Trophoblast cell (in vitro differentiated cells and primary cell): ENCODE measurements around the gene ADRA2A.

Source experiments
- DNase-seq, 2 donors: peaks; one replicate each; pipeline ENCODE4 v3.0.0-alpha.2; 2016
- H2AFZ ChIP-seq: 2 replicates; pipeline ENCODE4 v1.6.1; 2013; ENCODE audit warnings: low read length, moderate library complexity, mild to moderate bottlenecking; ENCODE audit not compliant: insufficient read depth, poor library complexity
- H2AK5ac ChIP-seq: 2 replicates; pipeline ENCODE4 v1.6.1; 2013; ENCODE audit warnings: mild to moderate bottlenecking, low read length
- H2BK120ac ChIP-seq: 2 replicates; pipeline ENCODE4 v1.6.1; 2013; ENCODE audit warnings: low read length, mild to moderate bottlenecking, moderate library complexity; ENCODE audit not compliant: insufficient read depth, poor library complexity
- H2BK12ac ChIP-seq: 2 replicates; pipeline ENCODE4 v1.6.1; 2013; ENCODE audit warnings: mild to moderate bottlenecking, low read length, moderate library complexity
- H2BK5ac ChIP-seq: 2 replicates; pipeline ENCODE4 v1.6.1; 2013; ENCODE audit warnings: low read length, low read depth, moderate library complexity, mild to moderate bottlenecking; ENCODE audit not compliant: poor library complexity
- H3K14ac ChIP-seq: 2 replicates; pipeline ENCODE4 v1.6.1; 2013; ENCODE audit warnings: mild to moderate bottlenecking, low read length
- H3K18ac ChIP-seq: 2 replicates; pipeline ENCODE4 v1.6.1; 2013; ENCODE audit warnings: mild to moderate bottlenecking, low read length
- H3K23ac ChIP-seq: 2 replicates; pipeline ENCODE4 v1.6.1; 2013; ENCODE audit warnings: low read length
- H3K27ac ChIP-seq: 2 replicates; pipeline ENCODE4 v1.5.1; 2013; ENCODE audit warnings: low read depth, mild to moderate bottlenecking, inconsistent platforms, low read length, moderate library complexity
- H3K27me3 ChIP-seq: 2 replicates; pipeline ENCODE4 v1.6.1; 2013; ENCODE audit warnings: inconsistent platforms, mild to moderate bottlenecking, low read length, moderate library complexity; ENCODE audit not compliant: insufficient read depth
- H3K36me3 ChIP-seq, 2 experiments: 1 replicate in 1 of 2; 2 replicates in 1 of 2; pipeline ENCODE4 v1.6.1; 2013; ENCODE audit warnings: low read length in 2 of 2, mild to moderate bottlenecking in 2 of 2, moderate library complexity in 1 of 2; ENCODE audit not compliant: insufficient read depth in 2 of 2, control insufficient read depth in 1 of 2
- H3K4ac ChIP-seq: 2 replicates; pipeline ENCODE4 v1.6.1; 2013; ENCODE audit warnings: low read depth, mild to moderate bottlenecking, low read length, moderate library complexity
- H3K4me1 ChIP-seq, 2 experiments: 1 replicate in 1 of 2; 2 replicates in 1 of 2; pipeline ENCODE4 v1.6.1; 2013; ENCODE audit warnings: low read length in 2 of 2, mild to moderate bottlenecking in 2 of 2, moderate library complexity in 1 of 2; ENCODE audit not compliant: insufficient read depth in 2 of 2, control insufficient read depth in 1 of 2
- H3K4me2 ChIP-seq: 2 replicates; pipeline ENCODE4 v1.6.1; 2013; ENCODE audit warnings: inconsistent platforms, mild to moderate bottlenecking, low read length, moderate library complexity
- H3K4me3 ChIP-seq: 2 replicates; pipeline ENCODE4 v1.5.1; 2013; ENCODE audit warnings: mild to moderate bottlenecking, low read depth, low read length, inconsistent platforms
- H3K79me1 ChIP-seq: one replicate; pipeline ENCODE4 v1.6.1; 2013; ENCODE audit warnings: low read length
- H3K79me2 ChIP-seq: 2 replicates; pipeline ENCODE4 v1.6.1; 2013; ENCODE audit warnings: low read length, mild to moderate bottlenecking; ENCODE audit not compliant: control insufficient read depth, insufficient read depth, poor library complexity
- H3K9ac ChIP-seq: 2 replicates; pipeline ENCODE4 v1.6.1; 2013; ENCODE audit warnings: mild to moderate bottlenecking, low read length
- H3K9me3 ChIP-seq: 2 replicates; pipeline ENCODE4 v1.6.1; 2013; ENCODE audit warnings: low read depth, mild to moderate bottlenecking, control low read depth, inconsistent platforms, low read length; ENCODE audit not compliant: insufficient read depth
- H4K12ac ChIP-seq: 2 replicates; pipeline ENCODE4 v1.6.1; 2013; ENCODE audit warnings: low read depth, mild to moderate bottlenecking, low read length, moderate library complexity
- H4K8ac ChIP-seq: 2 replicates; pipeline ENCODE4 v1.6.1; 2013; ENCODE audit warnings: low read depth, mild to moderate bottlenecking, low read length, moderate library complexity
- H4K91ac ChIP-seq: one replicate; pipeline ENCODE4 v1.6.1; 2013; ENCODE audit warnings: low read depth, mild to moderate bottlenecking, low read length, moderate library complexity
- WGBS: extraction: QIAGEN DNeasy Blood & Tissue Kit; methylation state at CpG from one replicate; pipeline ENCODE4 v1.1.7; 2013; ENCODE audit warnings: missing lambda C conversion rate; ENCODE audit not compliant: insufficient read length, insufficient coverage; ENCODE audit errors: extremely low coverage; 5-methylcytosine and 5-hydroxymethylcytosine counted together

The ADRA2A gene

DNA sequence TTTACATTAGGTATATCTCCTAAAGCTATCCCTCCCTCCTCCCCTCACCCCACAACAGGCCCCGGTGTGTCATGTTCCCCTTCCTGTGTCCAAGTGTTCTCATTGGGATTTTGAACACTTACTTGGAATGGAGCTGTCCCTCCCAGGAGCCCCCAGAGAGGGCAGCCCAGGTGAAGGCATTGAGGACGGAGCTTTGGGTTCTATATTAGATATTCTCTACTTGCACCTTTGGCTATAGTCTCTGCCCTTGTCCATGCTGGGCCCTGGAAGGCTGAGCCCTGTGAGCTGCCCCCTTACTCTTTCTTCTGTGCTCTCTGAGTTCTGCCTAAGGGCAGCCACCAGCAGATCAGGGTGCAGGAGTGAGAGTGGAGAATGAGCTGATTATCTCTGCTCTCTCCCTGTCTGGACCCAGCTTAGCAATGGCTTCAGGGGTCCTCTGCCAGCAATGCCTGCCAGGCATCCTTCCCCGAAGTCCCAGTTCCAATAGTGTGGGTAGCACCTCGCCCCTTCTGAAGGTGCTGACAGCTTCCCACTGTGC lies 11.2 kb downstream of the ADRA2A start:
- Histone ChIP-seq H3K23ac (no peak overlapping the region), H2AK5ac (no peak overlapping the region), H3K27ac (no peak overlapping the region), H4K8ac (no peak overlapping the region), H3K18ac (no peak overlapping the region), H3K4ac (no peak overlapping the region), H4K12ac (no peak overlapping the region), H3K4me2 (no peak overlapping the region), H3K14ac (no peak overlapping the region), H3K27me3 (no peaks in the 10 kb centered on the region), H3K4me1 (no peaks in the 10 kb centered on the region), H4K91ac (no peak overlapping the region), H3K9me3 (no peaks in the 10 kb centered on the region), H3K79me2 (no peaks in the 10 kb centered on the region), H3K9ac (no peak overlapping the region), H3K79me1 (no peaks in the 10 kb centered on the region), H3K4me3 (no peak overlapping the region), H2BK12ac (no peak overlapping the region), H2BK5ac (no peak overlapping the region), H2BK120ac (no peak overlapping the region), H3K36me3 (no peaks in the 10 kb centered on the region), H2AFZ (no peak overlapping the region)
- no CpG with 5 or more reads among the region's 4 CpGs for WGBS
- DNase-seq: no peak

DNA sequence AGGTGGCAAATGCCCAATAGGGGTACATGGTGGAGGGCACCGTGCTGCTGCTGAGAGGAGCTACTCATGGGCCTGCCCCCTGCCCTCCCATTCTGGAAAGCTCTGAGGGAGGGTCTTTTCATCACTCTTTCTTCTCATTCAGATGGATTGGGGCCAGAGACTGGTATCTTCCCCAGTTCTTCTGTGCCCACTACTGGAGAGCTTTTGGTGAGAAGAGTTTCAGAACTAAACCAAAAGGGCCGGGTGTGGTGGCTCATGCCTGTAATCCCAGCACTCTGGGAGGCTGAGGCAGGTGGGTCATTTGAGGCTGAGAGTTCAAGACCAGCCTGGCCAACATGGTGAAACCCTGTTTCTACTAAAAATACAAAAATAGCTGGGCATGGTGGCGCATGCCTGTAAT lies 12.5 kb downstream of the ADRA2A start:
- H3K23ac ChIP-seq: no peak overlapping the region
- H3K9me3 ChIP-seq: no peaks in the 10 kb centered on the region
- no peak overlapping the region for H3K4ac ChIP-seq
- H4K12ac ChIP-seq: no peak overlapping the region
- H3K4me1 ChIP-seq: no peaks in the 10 kb centered on the region
- no peaks in the 10 kb centered on the region for H3K79me1 ChIP-seq
- H2BK120ac ChIP-seq: no peak overlapping the region
- no peak overlapping the region for H2BK5ac ChIP-seq
- no peak for DNase-seq
- H3K36me3 ChIP-seq: no peaks in the 10 kb centered on the region
- no peak overlapping the region for H3K4me2 ChIP-seq
- no peaks in the 10 kb centered on the region for H3K27me3 ChIP-seq
- H3K18ac ChIP-seq: no peak overlapping the region
- H3K27ac ChIP-seq: no peak overlapping the region
- H4K91ac ChIP-seq: no peak overlapping the region
- H3K14ac ChIP-seq: no peak overlapping the region
- H3K79me2 ChIP-seq: no peaks in the 10 kb centered on the region
- H2BK12ac ChIP-seq: no peak overlapping the region
- H2AFZ ChIP-seq: no peak overlapping the region
- no peak overlapping the region for H4K8ac ChIP-seq
- H3K4me3 ChIP-seq: no peak overlapping the region
- whole genome bisulfite sequencing: no CpG with 5 or more reads among the region's 3 CpGs
- H2AK5ac ChIP-seq: no peak overlapping the region
- no peak overlapping the region for H3K9ac ChIP-seq

GRCh38 chr10:111091833-111092232 lies 15.0 kb downstream of the ADRA2A start:
- Histone ChIP-seq H3K4ac (no peak overlapping the region), H2BK120ac (no peak overlapping the region), H4K8ac (no peak overlapping the region), H3K36me3 (no peaks in the 10 kb centered on the region), H3K23ac (no peak overlapping the region), H3K79me2 (no peaks in the 10 kb centered on the region), H2AFZ (no peak overlapping the region), H3K9ac (no peak overlapping the region), H3K4me2 (no peak overlapping the region), H2BK12ac (no peak overlapping the region), H3K4me3 (no peak overlapping the region), H3K9me3 (no peaks in the 10 kb centered on the region), H3K27me3 (no peaks in the 10 kb centered on the region), H3K27ac (no peak overlapping the region), H4K91ac (no peak overlapping the region), H3K79me1 (no peaks in the 10 kb centered on the region), H2AK5ac (no peak overlapping the region), H3K4me1 (no peaks in the 10 kb centered on the region), H2BK5ac (no peak overlapping the region), H3K18ac (no peak overlapping the region), H4K12ac (no peak overlapping the region), H3K14ac (no peak overlapping the region)
- WGBS: no CpG with 5 or more reads among the region's 7 CpGs
- DNase-seq: no peak

- Histone ChIP-seq H2BK5ac (no peak overlapping the region), H2AK5ac (no peak overlapping the region), H3K4ac (no peak overlapping the region), H3K18ac (no peak overlapping the region), H3K27me3 (no peaks in the 10 kb centered on the region), H4K91ac (no peak overlapping the region), H3K14ac (no peak overlapping the region), H3K4me1 (no peaks in the 10 kb centered on the region), H3K9me3 (peaks cover 2% of the 10 kb centered on the region), H4K8ac (no peak overlapping the region), H2AFZ (no peak overlapping the region), H3K79me1 (no peaks in the 10 kb centered on the region), H3K79me2 (no peaks in the 10 kb centered on the region), H3K9ac (no peak overlapping the region), H3K4me3 (no peak overlapping the region), H2BK120ac (no peak overlapping the region), H3K36me3 (no peaks in the 10 kb centered on the region), H4K12ac (no peak overlapping the region), H3K23ac (no peak overlapping the region), H3K27ac (no peak overlapping the region), H2BK12ac (no peak overlapping the region), H3K4me2 (no peak overlapping the region)
- WGBS: no CpG with 5 or more reads among the region's 3 CpGs
- no peak for DNase-seq
Observed at GRCh38 chr10:111093741-111094380, 17.0 kb downstream of the ADRA2A start.
